Measurements from ENCODE around the gene RNASE12.

- TF ChIP-seq CTCF (tag by site-specific recombination; IDR thresholded peaks at IDR 0.05), result no peak
- TF ChIP-seq ZNF549 (tag by site-specific recombination; IDR thresholded peaks at IDR 0.05), result no peak
- TF ChIP-seq YY2 (tag by site-specific recombination; IDR thresholded peaks at IDR 0.05), result no peak
- no peak for TF ChIP-seq ZNF16 (tag by site-specific recombination; IDR thresholded peaks at IDR 0.05; ENCODE audit: low read depth)
- TF ChIP-seq ZNF350 (tag by site-specific recombination; IDR thresholded peaks at IDR 0.05), result no peak
- TF ChIP-seq KLF17 (tag by site-specific recombination; IDR thresholded peaks at IDR 0.05), result no peak
- no peak for TF ChIP-seq ZNF274 (IDR thresholded peaks at IDR 0.05; ENCODE audit: low read length)
- no peak for TF ChIP-seq ZNF274 (tag by site-specific recombination; IDR thresholded peaks at IDR 0.05; ENCODE audit: borderline replicate concordance)
Observed at GRCh38 chr14:20617138-20618003, 26.2 kb upstream of the RNASE12 start.

All from HEK293 (cell line).